WTC11 (cell line): Measurements from ENCODE around the gene TSC22D4. TPM values are rescaled to one million over a fixed set of nuclear protein-coding genes. Genes with fewer than 3 reads are reported as not detected.
A peak's percentile ranks its signal among the peaks of the same experiment; 100 is the strongest.

Experiments
- ATAC-seq: fragments of 200-7000 bp; cut with Tn5 transposase; 2 replicates; pipeline ENCODE4 v1.10.0; 2021; ENCODE audit warnings: mild to moderate bottlenecking, moderate library complexity
- CTCF ChIA-PET: fragments of 300-600 bp; sonication (Branson Sonifier 250); formaldehyde crosslinking; loops from one replicate; lab custom pipeline; 2021; ENCODE audit warnings: antibody characterized with exemption; lab: Charles Lee
- POLR2A ChIA-PET: fragments of 350-600 bp; sonication (Branson Sonifier 250); formaldehyde crosslinking; loops from one replicate; lab custom pipeline; 2021; ENCODE audit warnings: antibody characterized with exemption; lab: Charles Lee
- DNase-seq: peaks from one replicate; pipeline ENCODE4 v3.0.0; 2021; ENCODE audit warnings: low spot score
- H3K27ac Mint-ChIP-seq: 2 replicates; pipeline ENCODE4 v1.8.0; 2021; ENCODE audit warnings: mixed read lengths
- H3K27me3 Mint-ChIP-seq: 2 replicates; pipeline ENCODE4 v1.8.0; 2021; ENCODE audit warnings: low read depth, mild to moderate bottlenecking, moderate library complexity, mixed read lengths
- H3K36me3 Mint-ChIP-seq: 2 replicates; pipeline ENCODE4 v1.8.0; 2021; ENCODE audit warnings: mixed read lengths
- H3K4me1 Mint-ChIP-seq: 2 replicates; pipeline ENCODE4 v1.8.0; 2022; ENCODE audit warnings: mixed read lengths
- H3K4me3 Mint-ChIP-seq: 2 replicates; pipeline ENCODE4 v1.8.0; 2021; ENCODE audit warnings: mild to moderate bottlenecking, moderate library complexity, mixed read lengths
- H3K9me3 Mint-ChIP-seq: 2 replicates; pipeline ENCODE4 v1.8.0; 2021; ENCODE audit warnings: mixed read lengths
- FOXP1 ChIP-seq: sonication (generic); formaldehyde crosslinking; IDR thresholded peaks from 2 replicates; pipeline ENCODE4 v1.8.0; 2022; ENCODE audit warnings: missing genetic modification reagents, mild to moderate bottlenecking, moderate library complexity, borderline replicate concordance
- GTF2I ChIP-seq: fragments of 250-450 bp; sonication (Bioruptor Pico); conservative IDR thresholded peaks from 2 replicates; pipeline ENCODE4 v1.4.0; 2021; ENCODE audit warnings: mild to moderate bottlenecking
- HMGA2 ChIP-seq: fragments of 250-450 bp; sonication (Bioruptor Pico); IDR thresholded peaks from 2 replicates; pipeline ENCODE4 v1.4.0; 2021; ENCODE audit warnings: mild to moderate bottlenecking, moderate library complexity
- IRF2 ChIP-seq: sonication (generic); formaldehyde crosslinking; IDR thresholded peaks from 2 replicates; pipeline ENCODE4 v1.8.0; 2022; ENCODE audit warnings: low read depth, missing genetic modification reagents, borderline replicate concordance
- MXD4 ChIP-seq: fragments of 250-450 bp; sonication (Bioruptor Pico); IDR thresholded peaks from 2 replicates; pipeline ENCODE4 v1.8.0; 2021; ENCODE audit warnings: mild to moderate bottlenecking, moderate library complexity, borderline replicate concordance
- NFATC4 ChIP-seq: fragments of 250-450 bp; sonication (Bioruptor Pico); IDR thresholded peaks from 2 replicates; pipeline ENCODE4 v1.9.0; 2021; ENCODE audit warnings: mild to moderate bottlenecking
- RELA ChIP-seq: sonication (generic); formaldehyde crosslinking; IDR thresholded peaks from 2 replicates; pipeline ENCODE4 v1.8.1; 2022; ENCODE audit warnings: missing genetic modification reagents, mild to moderate bottlenecking, borderline replicate concordance
- SOX15 ChIP-seq: fragments of 250-450 bp; sonication (Bioruptor Pico); IDR thresholded peaks from 2 replicates; pipeline ENCODE4 v1.9.0; 2021; ENCODE audit warnings: mild to moderate bottlenecking
- TEAD1 ChIP-seq: sonication (generic); formaldehyde crosslinking; IDR thresholded peaks from 2 replicates; pipeline ENCODE4 v1.8.0; 2022; ENCODE audit warnings: mild to moderate bottlenecking, missing genetic modification reagents
- TP53 ChIP-seq: sonication (generic); formaldehyde crosslinking; IDR thresholded peaks from 2 replicates; pipeline ENCODE4 v1.8.1; 2023; ENCODE audit warnings: mild to moderate bottlenecking, missing genetic modification reagents
- USF2 ChIP-seq: sonication (generic); formaldehyde crosslinking; IDR thresholded peaks from 2 replicates; pipeline ENCODE4 v1.8.1; 2023; ENCODE audit warnings: mild to moderate bottlenecking, missing genetic modification reagents, moderate library complexity
- ZBTB43 ChIP-seq: sonication (generic); formaldehyde crosslinking; IDR thresholded peaks from 2 replicates; pipeline ENCODE4 v1.8.1; 2023; ENCODE audit warnings: mild to moderate bottlenecking, missing genetic modification reagents
- ZNF121 ChIP-seq: sonication (generic); formaldehyde crosslinking; IDR thresholded peaks from 2 replicates; pipeline ENCODE4 v1.8.0; 2023; ENCODE audit warnings: missing genetic modification reagents
- ZNF263 ChIP-seq: sonication (generic); formaldehyde crosslinking; IDR thresholded peaks from 2 replicates; pipeline ENCODE4 v1.8.1; 2022; ENCODE audit warnings: low read depth, mild to moderate bottlenecking, moderate library complexity, missing genetic modification reagents
- ZNF396 ChIP-seq: fragments of 250-450 bp; sonication (Bioruptor Pico); IDR thresholded peaks from 2 replicates; pipeline ENCODE4 v1.8.0; 2021; ENCODE audit warnings: mild to moderate bottlenecking, moderate library complexity, borderline replicate concordance
- ZSCAN18 ChIP-seq: fragments of 250-450 bp; sonication (Bioruptor Pico); IDR thresholded peaks from 2 replicates; pipeline ENCODE4 v2.1.2; 2022; ENCODE audit warnings: mild to moderate bottlenecking, moderate library complexity
- total RNA-seq: library from RNA; stranded (reverse); gene quantifications from 3 replicates; pipeline ENCODE4 v1.2.3, GENCODE V29; 2021
- TF ChIP-seq, protein P1 (sequence below): fragments of 250-450 bp; sonication (Bioruptor Pico); IDR thresholded peaks from 2 replicates; pipeline ENCODE4 v1.9.0; 2021; ENCODE audit warnings: mild to moderate bottlenecking, borderline replicate concordance
- TF ChIP-seq, protein P2 (sequence below): sonication (generic); formaldehyde crosslinking; IDR thresholded peaks from 2 replicates; pipeline ENCODE4 v1.8.1; 2023; ENCODE audit warnings: mild to moderate bottlenecking, missing genetic modification reagents, borderline replicate concordance

Gene TSC22D4
- total RNA-seq, 1 experiment from 2014 or later: 34.5 TPM

DNA sequence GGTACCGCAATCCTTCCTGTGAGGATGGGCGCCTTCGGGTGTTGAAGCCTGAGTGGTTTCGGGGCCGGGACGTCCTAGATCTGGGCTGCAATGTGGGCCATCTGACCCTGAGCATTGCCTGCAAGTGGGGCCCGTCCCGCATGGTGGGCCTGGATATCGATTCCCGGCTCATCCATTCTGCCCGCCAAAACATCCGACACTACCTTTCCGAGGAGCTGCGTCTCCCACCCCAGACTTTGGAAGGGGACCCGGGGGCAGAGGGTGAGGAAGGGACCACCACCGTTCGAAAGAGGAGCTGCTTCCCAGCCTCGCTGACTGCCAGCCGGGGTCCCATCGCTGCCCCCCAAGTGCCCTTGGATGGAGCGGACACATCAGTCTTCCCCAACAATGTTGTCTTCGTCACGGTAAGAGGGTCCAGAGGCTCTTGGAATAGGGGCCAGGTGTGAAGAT, 47.7 kb downstream of the TSC22D4 start:
- H3K27me3 Mint-ChIP-seq: peaks cover 23% of the 10 kb centered on the region
- TF ChIP-seq ZNF396 (CRISPR knock-in tag) (no peak), FOXP1 (CRISPR knock-in tag) (0 out of 2 replicates have a peak, but pooled peaks have one; percentile 25)
- TF ChIP-seq, all 79 proteins: peak for 1
- H3K4me1 Mint-ChIP-seq: peaks cover 36% of the 10 kb centered on the region
- peaks cover 4% of the 10 kb centered on the region; the same call in 1 of the 2 replicates for H3K9me3 Mint-ChIP-seq
- POLR2A ChIA-PET: interaction anchor here (0.6 kb wide), 1 partner anchor 16 kb away, joined by 3 read pairs; no protein-coding TSS in a partner anchor
- peak overlapping the region; percentile 92 for H3K27ac Mint-ChIP-seq
- DNase-seq (no peak), ATAC-seq (no peak)
- peaks cover 33% of the 10 kb centered on the region for H3K36me3 Mint-ChIP-seq
- peak overlapping the region; percentile 77 for H3K4me3 Mint-ChIP-seq
- CTCF ChIA-PET: no interaction called here

DNA sequence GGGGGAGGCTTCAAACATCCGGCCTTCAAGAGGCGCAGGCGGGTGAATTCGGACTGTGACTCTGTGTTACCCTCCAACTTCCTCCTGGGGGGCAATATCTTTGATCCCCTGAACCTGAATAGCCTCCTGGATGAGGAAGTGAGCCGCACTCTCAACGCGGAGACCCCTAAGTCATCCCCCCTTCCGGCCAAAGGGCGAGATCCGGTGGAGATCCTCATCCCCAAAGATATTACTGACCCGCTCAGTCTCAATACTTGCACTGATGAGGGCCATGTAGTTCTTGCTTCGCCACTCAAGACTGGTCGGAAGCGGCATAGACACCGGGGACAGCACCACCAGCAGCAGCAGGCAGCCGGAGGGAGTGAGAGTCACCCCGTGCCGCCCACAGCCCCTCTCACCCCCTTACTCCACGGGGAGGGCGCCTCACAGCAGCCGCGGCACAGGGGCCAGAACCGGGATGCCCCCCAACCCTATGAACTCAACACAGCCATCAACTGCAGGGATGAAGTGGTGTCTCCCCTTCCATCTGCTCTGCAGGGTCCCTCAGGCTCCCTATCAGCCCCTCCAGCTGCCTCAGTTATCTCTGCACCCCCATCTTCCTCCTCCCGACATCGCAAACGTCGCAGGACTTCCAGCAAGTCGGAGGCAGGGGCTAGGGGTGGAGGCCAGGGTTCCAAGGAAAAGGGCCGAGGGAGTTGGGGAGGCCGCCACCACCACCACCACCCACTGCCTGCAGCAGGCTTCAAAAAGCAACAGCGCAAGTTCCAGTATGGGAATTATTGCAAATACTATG, 48.3 kb downstream of the TSC22D4 start:
- Mint-ChIP-seq H3K36me3 (peaks cover 33% of the 10 kb centered on the region), H3K9me3 (peaks cover 4% of the 10 kb centered on the region; the same call in 1 of the 2 replicates), H3K27me3 (peaks cover 27% of the 10 kb centered on the region), H3K4me1 (peaks cover 36% of the 10 kb centered on the region), H3K4me3 (peak overlapping the region; percentile 77), H3K27ac (peak overlapping the region; percentile 93)
- CTCF ChIA-PET: interaction anchor here (1.1 to 3.2 kb wide), 5 partner anchors 15 to 39 kb away, joined by 3 to 20 read pairs (median 6); no protein-coding TSS in a partner anchor
- DNase-seq (peak; percentile 26), ATAC-seq (no peak)
- POLR2A ChIA-PET: interaction anchor here (0.6 to 3.0 kb wide), 2 partner anchors 15 to 317 kb away, joined by 3 to 25 read pairs; no protein-coding TSS in a partner anchor
- TF ChIP-seq RELA (no peak), NFATC4 (CRISPR knock-in tag) (no peak), ZNF121 (CRISPR knock-in tag) (no peak), ZSCAN18 (CRISPR knock-in tag) (no peak), USF2 (no peak), TP53 (no peak), GTF2I (CRISPR knock-in tag) (no peak), FOXP1 (CRISPR knock-in tag) (no peak), TEAD1 (no peak), HMGA2 (CRISPR knock-in tag) (no peak), ZBTB43 (CRISPR knock-in tag) (no peak), SOX15 (CRISPR knock-in tag) (no peak), IRF2 (CRISPR knock-in tag) (no peak), MXD4 (CRISPR knock-in tag) (no peak), ZNF263 (CRISPR knock-in tag) (no peak)
- TF ChIP-seq, protein P1, sequence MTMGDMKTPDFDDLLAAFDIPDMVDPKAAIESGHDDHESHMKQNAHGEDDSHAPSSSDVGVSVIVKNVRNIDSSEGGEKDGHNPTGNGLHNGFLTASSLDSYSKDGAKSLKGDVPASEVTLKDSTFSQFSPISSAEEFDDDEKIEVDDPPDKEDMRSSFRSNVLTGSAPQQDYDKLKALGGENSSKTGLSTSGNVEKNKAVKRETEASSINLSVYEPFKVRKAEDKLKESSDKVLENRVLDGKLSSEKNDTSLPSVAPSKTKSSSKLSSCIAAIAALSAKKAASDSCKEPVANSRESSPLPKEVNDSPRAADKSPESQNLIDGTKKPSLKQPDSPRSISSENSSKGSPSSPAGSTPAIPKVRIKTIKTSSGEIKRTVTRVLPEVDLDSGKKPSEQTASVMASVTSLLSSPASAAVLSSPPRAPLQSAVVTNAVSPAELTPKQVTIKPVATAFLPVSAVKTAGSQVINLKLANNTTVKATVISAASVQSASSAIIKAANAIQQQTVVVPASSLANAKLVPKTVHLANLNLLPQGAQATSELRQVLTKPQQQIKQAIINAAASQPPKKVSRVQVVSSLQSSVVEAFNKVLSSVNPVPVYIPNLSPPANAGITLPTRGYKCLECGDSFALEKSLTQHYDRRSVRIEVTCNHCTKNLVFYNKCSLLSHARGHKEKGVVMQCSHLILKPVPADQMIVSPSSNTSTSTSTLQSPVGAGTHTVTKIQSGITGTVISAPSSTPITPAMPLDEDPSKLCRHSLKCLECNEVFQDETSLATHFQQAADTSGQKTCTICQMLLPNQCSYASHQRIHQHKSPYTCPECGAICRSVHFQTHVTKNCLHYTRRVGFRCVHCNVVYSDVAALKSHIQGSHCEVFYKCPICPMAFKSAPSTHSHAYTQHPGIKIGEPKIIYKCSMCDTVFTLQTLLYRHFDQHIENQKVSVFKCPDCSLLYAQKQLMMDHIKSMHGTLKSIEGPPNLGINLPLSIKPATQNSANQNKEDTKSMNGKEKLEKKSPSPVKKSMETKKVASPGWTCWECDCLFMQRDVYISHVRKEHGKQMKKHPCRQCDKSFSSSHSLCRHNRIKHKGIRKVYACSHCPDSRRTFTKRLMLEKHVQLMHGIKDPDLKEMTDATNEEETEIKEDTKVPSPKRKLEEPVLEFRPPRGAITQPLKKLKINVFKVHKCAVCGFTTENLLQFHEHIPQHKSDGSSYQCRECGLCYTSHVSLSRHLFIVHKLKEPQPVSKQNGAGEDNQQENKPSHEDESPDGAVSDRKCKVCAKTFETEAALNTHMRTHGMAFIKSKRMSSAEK (CRISPR knock-in tag): no peak
- TF ChIP-seq, protein P2, sequence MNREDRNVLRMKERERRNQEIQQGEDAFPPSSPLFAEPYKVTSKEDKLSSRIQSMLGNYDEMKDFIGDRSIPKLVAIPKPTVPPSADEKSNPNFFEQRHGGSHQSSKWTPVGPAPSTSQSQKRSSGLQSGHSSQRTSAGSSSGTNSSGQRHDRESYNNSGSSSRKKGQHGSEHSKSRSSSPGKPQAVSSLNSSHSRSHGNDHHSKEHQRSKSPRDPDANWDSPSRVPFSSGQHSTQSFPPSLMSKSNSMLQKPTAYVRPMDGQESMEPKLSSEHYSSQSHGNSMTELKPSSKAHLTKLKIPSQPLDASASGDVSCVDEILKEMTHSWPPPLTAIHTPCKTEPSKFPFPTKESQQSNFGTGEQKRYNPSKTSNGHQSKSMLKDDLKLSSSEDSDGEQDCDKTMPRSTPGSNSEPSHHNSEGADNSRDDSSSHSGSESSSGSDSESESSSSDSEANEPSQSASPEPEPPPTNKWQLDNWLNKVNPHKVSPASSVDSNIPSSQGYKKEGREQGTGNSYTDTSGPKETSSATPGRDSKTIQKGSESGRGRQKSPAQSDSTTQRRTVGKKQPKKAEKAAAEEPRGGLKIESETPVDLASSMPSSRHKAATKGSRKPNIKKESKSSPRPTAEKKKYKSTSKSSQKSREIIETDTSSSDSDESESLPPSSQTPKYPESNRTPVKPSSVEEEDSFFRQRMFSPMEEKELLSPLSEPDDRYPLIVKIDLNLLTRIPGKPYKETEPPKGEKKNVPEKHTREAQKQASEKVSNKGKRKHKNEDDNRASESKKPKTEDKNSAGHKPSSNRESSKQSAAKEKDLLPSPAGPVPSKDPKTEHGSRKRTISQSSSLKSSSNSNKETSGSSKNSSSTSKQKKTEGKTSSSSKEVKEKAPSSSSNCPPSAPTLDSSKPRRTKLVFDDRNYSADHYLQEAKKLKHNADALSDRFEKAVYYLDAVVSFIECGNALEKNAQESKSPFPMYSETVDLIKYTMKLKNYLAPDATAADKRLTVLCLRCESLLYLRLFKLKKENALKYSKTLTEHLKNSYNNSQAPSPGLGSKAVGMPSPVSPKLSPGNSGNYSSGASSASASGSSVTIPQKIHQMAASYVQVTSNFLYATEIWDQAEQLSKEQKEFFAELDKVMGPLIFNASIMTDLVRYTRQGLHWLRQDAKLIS (CRISPR knock-in tag): no peak
